HG02852 (cell line): ENCODE data around the gene CFAP58.

Source experiments
- ATAC-seq: cut with Tn5 transposase; IDR thresholded peaks from one replicate; pipeline ENCODE4 v1.9.1; 2021; ENCODE audit warnings: mild to moderate bottlenecking, moderate library complexity; ENCODE audit not compliant: unreplicated experiment

CFAP58 gene

DNA sequence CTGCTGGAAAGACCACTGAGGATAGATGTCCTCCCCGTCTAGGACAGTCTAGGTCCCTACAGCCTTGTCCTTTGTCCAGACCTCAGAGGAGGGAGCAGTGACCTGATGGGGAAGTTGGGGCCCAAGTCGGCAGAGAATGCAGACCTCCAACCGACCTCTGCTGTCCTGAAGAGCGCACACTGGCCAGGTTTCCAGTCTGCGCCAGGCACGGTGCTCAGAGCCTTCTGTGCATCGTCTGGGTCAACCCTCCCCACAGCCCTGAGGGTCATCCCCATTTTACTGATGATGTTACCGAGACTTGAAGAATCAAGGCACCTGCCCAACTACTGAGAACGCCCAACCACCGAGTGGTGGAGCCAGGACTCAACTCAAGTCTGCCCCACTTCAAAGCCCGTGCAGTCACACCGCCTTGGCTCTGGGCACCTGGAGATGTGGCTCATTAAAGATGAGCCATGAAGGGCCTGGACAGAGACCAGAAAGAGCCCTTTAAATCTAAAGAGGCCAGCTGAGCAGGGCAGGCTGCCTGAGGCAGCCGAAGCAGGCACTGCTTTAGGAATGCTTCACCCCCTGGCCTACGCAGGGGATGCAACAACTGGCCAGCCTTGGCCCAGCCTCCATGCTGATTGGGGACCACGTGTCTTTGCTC, 19.8 kb upstream of the CFAP58 start:
- ATAC-seq: no peak

GRCh38 chr10:104334561-104334960, 19.1 kb upstream of the CFAP58 start:
- no peak for ATAC-seq

DNA sequence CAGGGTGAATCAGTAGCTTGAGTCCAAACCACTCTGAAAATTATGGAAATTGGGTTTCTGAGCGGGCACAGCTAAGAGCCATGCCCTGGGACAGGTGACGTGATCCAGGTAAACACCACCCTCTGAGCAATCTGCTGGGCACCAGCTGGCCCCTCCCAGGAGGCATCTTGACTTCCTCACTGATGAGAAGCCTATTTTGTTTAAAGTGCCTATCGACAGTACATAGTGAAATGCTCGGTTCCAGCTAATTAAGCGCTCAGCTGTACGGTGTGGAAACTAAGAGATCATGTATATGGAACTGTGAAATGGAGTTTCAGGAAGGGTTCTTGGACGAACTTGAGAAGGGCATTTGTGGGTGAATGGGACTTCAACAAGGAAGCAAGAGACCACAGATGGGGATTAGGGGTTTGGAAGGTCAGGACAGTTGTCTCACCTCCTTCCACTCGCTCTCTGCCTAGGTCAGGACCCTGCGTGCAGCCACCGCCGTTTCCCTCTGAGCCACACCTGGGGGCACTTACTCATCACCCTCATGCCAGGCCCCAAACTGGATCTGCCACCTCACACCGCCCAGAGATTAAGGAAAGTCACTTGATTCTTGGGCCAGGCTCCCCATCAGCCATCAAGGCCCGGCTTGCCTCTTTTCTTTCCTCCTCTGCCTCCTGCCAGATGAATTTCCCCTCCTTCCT, 18.5 kb upstream of the CFAP58 start:
- ATAC-seq: no peak

DNA sequence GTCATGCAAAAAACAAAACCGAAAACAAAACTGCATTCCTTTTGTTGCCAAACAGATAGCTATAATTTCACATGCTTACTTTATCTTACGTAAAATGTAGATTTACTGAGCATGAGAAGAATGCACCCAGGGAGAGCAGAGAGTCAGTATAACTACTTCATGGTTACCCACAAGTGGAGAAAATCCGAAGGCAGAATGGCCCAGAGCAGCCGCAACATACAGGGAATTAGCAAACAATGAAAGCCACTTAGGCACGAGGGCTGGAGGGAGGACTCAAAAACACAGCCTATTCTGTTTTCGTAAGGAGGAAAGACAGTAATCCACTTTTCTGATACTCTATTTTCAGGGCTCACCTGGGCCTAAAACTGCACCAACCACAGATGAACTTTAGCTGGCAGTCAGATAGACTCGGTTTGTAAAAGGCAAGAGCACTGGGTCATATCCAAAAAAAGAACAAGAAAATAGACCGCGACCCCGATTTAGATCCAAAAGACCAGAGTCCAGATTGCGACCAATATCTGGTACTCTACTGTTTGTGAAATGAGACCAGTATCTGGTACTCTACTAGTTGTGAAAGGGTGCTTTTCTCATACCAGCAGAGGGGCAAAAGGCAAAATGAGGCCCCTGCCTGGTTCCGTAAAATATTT, 16.7 kb upstream of the CFAP58 start:
- peak; percentile 20 for ATAC-seq

DNA sequence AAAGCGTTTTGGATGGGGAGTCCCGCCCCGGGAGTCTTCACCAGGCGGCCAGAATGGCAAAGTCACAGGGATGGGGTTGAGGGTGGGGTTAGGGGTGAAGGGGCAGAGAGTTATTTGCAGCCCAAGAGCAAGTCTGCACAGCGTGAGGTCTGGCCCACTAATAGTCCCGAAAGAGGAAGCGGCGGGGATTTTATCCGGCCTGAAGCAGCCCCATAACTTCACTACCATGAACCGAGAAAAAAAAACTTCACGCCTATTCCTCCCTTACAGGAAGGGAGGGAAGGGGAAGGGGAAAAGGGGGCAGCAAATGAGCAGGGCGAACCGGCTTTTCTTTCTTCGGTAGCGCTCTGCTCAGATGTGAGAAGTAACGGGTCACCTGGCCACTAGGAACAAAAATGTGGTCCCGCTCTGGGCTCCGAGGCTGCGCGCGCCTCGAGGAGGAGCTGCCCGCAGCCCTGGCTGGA, 16.1 kb upstream of the CFAP58 start:
- ATAC-seq: peak; percentile 47

DNA sequence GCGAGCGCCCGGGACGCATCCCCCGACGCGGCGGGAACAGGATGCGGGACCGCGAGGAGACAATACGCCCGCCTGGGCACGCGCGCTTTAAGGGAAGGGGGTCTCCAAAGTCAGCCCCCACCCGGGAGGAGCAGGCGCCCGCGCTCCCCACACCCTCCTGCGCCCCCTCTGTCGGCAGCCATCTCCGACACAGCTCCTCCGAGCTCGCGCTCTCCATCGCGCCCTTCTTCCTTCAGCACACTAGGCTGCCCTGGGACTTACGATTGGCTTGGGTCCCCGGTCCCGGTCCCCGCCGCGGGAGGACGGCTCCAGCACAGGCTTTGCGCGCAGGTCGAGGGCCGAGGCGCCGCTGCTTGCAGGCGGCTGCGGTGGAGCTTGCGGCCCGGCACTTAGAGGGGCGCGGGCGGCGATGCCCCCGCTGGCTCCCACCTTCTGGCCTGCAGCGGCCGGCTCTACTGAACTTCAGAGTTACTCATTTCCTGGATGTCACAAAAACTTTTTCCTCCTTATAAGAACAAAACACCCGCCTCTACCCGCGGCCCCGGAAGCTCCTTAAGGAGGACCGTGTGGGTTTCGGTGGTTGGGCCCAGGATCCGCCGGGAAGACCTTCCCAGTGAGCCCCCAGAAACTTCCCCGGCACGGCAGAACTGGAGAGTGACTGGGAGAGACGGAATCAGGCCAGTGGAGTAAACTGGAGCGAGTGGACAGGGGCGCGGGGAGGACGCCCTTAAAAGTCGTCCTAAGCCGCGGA, 15.5 kb upstream of the CFAP58 start, which contains the start of gene ITPRIP:
Gene ITPRIP (minus strand): TSS at position 481 of the 751 bp plus-strand sequence. CDS start 22,414 bp downstream, outside the sequence.
- ATAC-seq: peak; percentile 72

- ATAC-seq: no peak
Measured at GRCh38 chr10:104339469-104340110, 14.0 kb upstream of the CFAP58 start.

GRCh38 chr10:104340111-104340526, 13.5 kb upstream of the CFAP58 start:
- no peak for ATAC-seq

GRCh38 chr10:104340641-104341040, 13.0 kb upstream of the CFAP58 start:
- no peak for ATAC-seq

GRCh38 chr10:104342941-104343411, 10.7 kb upstream of the CFAP58 start:
- no peak for ATAC-seq

DNA sequence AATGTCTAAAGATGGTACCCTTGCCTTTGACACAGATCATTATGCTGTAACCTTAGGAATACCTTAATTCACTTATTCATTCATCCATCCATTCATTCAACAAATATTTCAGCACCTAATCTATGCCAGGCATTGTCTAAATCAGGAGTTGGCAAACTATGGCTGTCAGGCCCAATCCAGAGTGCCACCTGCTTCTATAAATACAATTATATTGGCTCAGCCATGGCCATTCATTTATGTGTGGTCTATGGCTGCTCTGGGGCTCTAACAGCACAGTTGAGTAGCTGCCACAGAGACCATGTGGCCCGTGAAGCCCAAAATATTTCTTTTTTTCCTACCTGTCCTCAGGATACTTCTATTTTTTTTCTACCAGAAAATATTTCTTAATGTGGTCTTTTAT, 9.4 kb upstream of the CFAP58 start:
- ATAC-seq: no peak

DNA sequence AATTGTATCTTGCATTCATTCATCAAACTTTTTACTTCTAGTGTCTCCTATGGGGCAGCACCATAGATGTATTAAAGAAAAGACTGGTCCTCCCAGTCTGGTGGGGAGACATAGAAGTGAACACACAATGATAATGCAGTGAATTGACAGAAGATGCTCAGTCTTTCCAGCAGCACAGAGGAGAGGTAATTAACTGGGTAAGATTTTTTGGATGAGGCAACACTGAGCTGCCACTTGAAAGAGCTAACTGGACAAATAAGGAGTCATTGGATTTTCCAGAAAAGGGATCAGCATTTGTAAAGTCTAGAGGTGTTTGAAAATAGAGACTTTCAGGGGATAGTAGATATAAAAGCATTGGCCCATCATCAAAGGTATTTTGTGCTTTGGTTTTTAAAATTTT, 8.1 kb upstream of the CFAP58 start:
- no peak for ATAC-seq

GRCh38 chr10:104345941-104346340, 7.7 kb upstream of the CFAP58 start:
- ATAC-seq: no peak

DNA sequence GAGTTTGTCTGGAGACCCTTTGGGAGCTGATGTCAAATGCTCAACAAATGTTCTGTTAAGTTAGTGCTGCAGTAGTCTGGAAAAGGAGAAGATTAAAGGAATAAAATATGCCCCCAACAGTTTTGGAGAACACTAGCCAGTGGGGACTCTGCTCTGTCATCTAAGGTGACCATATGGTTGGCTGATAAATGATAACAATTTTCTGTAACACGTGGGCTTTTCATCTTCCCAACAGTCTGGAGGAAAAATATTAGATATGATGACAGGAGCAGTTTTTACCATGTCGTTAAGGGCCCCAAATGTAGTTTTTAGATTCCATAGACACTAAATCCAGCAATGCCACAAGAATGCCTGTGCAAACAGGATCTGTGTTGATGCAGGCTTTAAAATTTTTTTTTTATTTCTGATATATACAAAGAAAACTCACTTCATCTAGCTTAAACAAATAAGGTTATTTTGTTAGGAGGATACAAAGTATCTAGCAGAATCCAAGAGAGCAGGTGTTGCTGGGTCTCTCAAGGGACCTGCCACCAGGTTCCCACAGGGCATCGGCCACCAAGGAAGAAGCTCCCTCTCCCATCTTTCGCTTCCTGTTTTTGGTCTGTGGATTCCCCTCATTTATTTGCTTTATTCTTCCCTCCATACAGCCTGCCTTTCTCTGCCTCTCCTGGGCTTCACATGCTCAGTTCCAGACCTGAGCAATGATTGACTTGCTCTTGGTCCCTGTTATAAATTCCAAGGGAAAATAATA, 6.2 kb upstream of the CFAP58 start:
- ATAC-seq: no peak

DNA sequence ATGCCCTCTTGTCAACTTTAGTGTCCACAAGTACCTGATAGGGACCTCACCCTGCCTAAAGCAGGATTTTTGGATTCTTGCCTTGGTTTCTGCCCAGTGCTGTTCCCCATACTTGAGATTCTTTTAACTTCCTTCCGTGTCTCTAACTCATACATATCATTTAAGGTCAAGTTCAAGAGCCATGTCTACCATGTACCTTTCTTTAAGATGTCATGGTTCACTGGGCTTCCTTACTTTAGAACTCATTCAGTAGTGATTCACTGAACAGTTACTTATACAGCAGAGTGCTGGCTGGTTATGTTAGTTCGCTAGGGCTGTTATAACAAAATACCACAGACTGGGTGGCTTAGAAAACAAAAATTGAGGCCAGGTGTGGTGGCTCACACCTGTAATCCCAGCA, 5.0 kb upstream of the CFAP58 start:
- no peak for ATAC-seq

GRCh38 chr10:104349623-104350126, 4.0 kb upstream of the CFAP58 start:
- ATAC-seq: peak; percentile 57

- peak; percentile 47 for ATAC-seq
Measured at GRCh38 chr10:104350127-104350635, 3.5 kb upstream of the CFAP58 start.

GRCh38 chr10:104351061-104351702, 2.5 kb upstream of the CFAP58 start:
- no peak for ATAC-seq

GRCh38 chr10:104351919-104352318, 1.7 kb upstream of the CFAP58 start:
- no peak for ATAC-seq
